ENCODE results near the gene SLC44A1.
"Not testable (repeated sequence)": the region's sequence is repeated elsewhere in the genome, so short reads cannot be mapped to it uniquely, and the experiment has no call there.

The SLC44A1 gene

DNA sequence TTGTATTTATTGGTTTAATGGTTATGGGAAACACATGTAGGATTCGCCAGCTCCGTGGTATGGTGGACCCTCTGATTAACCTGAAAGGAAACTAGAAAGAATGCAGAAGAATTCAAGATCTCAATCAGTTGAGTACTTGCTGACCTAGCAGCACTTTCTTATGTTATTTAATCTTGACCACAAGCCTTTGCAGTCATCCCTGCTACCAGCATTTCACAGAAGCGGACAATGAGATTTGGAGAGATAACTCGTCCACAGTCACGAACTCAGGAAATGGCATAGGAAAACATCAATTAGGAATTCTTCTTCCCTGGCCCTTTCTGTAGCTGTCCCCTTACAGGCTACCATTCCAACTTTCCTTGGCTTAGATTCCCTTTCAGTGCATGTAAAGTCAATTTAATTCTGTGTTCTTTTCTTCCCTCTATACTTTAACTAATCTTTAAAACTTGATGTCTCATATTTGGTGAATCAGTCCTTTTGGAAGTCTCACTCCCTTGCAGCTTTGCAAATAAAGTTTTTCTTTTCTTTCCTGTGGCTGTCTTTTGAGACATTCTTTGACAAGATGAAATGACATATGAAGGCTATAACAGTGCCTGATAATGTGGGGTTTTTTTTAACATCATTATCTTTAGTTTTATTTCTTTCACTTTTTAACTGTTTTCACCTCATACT is 1.3 kb upstream of the SLC44A1 start:
- DNase-seq = no peak

GRCh38 chr9:105244734-105245028 is 230 bp downstream of the SLC44A1 start:
- DNase-seq = no peak

DNA sequence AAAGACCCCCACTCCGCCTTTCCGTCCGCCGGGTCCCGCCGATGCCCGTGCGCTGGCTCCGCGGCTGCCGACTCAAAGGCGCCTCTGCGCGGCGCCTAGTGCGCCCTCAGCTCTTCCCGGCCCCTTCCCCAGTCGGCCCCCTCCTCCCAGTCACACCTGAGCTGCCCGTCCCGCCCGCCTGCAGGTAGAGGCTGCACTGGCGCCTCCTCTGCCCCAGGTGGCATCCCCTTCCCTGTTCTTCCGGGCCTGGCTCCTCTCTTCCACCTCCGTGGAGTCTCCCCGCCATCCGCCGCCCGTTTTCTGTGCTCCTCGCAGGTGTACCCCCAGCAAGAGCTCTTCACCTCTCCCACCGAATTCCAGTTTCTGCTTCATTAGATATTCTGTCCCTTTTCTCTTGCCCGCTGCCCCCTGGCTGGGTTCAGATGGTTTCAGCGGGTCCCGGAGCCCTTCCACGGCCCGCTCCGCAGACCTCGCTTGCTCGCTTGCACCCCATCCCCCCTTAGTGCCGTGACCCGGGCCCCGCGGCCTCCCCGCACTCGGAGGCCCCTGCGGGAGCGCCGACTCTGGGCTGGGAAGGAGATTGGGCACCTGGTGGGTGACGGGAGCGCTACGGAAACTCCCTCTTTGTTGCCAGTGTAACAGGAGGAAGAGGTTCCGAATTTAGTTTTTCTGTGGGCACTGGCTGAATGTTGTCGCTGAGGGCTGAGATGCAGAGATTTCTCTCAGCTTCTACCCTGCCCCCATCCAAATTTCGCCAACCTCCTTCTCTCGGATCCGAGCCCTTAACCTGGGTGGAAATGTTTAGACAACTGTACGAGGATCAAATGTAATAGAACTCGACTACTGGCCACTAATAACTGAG is 809 bp downstream of the SLC44A1 start:
- peak; percentile 48 to 56 for DNase-seq

- no peak for DNase-seq
Observed at GRCh38 chr9:105245891-105246161, 1.4 kb downstream of the SLC44A1 start.

DNA sequence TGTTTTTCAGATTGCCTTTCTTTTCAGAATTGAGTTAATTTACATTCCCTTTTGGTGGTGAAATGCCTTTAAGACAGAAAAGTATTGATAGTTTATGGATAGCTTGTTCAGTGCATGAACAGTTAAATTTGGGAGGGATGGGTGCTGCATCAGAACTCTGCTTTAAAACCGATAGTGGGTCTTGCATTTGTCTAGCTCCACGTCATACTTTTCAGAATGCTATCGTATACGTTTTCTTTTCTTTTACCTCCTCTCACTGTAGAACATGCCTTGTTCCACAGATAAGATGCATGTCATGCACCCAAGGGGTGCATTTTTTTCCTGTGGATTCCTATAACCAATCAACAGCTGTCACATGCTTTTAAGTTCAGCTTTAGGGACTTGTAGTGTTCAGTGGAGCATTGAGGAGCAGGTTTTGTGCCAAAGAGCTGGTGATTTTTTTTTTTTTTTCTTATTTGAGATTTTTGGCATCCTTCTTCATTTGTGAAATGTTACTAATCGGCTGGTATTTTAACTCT is 2.3 kb downstream of the SLC44A1 start:
- DNase-seq = peak in 1 of 2 experiments; percentile 52

- DNase-seq = no peak
Observed at GRCh38 chr9:105248691-105249090, 4.2 kb downstream of the SLC44A1 start.

DNA sequence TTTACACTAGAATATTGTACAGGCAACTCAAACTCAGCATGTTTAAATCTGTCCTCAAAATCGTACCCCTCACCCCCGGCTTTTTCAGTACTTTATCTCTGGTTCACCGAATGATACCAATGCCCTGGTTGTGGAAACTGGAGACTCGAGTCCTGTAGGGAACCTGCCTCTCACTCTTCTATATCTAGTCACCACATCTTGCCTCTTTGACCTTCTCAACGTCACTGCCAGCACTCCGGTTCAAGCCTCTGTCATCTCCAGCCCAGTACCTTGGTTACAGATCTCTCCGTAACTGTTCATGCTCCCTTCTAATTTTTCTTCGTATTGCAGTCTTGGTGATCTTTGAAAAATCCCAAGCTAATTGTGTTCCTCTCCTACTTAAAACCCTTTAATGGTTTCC is 6.7 kb downstream of the SLC44A1 start:
- DNase-seq = no peak

DNA sequence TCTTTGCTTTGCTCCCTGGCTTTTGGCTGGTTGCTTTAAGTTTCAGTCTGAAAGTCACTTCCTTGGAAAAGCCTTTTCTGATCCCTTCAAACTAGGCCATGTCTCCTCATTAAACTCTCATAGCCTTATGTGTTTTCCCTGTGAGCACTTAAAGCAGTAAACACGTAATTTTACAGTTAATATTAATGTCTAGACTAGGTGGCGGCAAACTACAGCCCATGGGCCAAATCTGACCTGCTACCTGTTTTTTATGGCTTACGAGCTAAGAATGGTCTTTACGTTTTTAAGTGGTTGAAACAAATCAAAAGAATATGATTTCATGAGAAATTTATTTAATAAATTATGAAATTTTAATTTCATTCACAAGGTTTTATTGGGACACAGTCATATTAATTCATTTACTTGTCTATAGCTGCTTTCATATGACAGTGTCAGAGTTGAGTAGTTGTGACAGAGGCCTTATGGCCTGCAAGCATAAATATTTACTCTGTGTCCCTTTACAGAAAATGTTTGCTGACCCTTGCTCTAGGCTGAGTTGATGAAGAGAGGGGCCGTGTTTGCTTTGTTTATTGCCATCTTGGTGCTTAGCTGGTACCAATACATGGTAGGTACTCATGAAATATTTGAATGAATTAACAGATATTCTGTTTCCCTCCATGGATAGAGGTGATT is 7.4 kb downstream of the SLC44A1 start:
- DNase-seq = no peak

DNA sequence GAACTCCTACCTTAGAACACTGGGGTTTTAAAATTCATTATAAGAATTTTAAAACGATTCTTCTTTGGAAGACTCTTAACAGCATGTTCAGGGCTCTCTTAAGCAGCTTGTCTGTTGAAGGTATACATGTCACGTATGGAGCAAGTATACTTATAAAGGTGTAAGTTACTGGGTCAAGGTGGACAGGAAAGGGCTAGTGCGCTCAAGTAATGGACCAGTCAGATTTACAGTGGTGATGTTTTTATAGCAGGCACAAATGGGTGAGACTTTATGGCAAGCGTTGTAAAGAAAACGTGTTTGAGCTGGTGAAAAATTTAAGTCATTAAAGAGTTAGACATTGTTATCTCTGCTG is 7.9 kb downstream of the SLC44A1 start:
- DNase-seq = no peak

- no peak for DNase-seq
Observed at GRCh38 chr9:105254226-105254625, 9.8 kb downstream of the SLC44A1 start.

GRCh38 chr9:105255421-105255820 is 11.0 kb downstream of the SLC44A1 start:
- no peak for DNase-seq

- DNase-seq = not testable (repeated sequence)
Observed at GRCh38 chr9:105256569-105256968, 12.1 kb downstream of the SLC44A1 start.

GRCh38 chr9:105257809-105258208 is 13.4 kb downstream of the SLC44A1 start:
- no peak for DNase-seq

DNA sequence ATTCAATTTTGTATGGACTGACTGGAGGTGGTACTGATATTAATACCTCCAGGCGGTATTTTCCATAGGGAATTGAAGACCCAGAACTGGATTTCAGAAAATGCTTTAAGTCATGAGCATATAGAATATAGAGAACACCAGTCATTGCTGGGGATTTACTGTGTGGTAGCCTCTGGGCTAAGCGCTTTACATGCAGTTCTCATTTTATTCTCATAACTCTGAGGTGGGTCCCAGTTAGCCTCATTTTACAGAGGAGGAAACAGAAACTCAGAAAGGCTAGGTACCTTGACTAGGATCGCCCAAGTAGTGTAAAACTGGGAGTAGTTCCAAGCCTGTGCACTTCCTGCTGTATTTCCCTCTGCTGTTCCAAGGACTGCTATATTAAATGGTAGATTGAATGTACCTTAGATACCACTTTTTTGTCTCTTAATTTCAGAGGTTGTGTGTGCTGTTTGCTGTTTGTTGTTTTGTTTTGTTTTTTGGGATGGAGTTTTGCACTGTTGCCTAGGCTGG is 13.8 kb downstream of the SLC44A1 start:
- DNase-seq = no peak

DNA sequence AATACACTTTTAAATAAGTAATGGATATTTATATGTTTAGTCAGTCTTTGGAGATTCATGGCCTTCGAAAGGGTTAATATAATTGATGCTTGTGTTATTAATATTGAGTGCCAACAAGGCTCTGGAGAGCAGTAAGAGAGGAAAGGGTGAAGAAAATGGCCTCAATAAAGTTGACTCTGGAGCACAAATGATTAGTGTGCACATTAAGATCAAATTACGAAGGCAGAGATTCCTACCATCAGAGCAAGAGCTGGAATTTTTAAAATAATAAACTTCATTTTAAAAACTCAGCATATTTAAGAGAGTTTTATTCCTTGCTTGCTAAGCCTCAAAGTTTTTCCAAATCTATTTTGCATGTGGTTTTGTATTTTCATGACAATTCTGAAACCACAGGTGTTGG is 14.8 kb downstream of the SLC44A1 start:
- DNase-seq = no peak

GRCh38 chr9:105259731-105260612 is 15.5 kb downstream of the SLC44A1 start:
- no peak for DNase-seq

- DNase-seq = no peak
Observed at GRCh38 chr9:105262497-105262896, 18.0 kb downstream of the SLC44A1 start.

- no peak for DNase-seq
Observed at GRCh38 chr9:105264380-105264779, 19.9 kb downstream of the SLC44A1 start.

- not testable (repeated sequence) for DNase-seq
Observed at GRCh38 chr9:105268254-105268653, 23.8 kb downstream of the SLC44A1 start.

DNA sequence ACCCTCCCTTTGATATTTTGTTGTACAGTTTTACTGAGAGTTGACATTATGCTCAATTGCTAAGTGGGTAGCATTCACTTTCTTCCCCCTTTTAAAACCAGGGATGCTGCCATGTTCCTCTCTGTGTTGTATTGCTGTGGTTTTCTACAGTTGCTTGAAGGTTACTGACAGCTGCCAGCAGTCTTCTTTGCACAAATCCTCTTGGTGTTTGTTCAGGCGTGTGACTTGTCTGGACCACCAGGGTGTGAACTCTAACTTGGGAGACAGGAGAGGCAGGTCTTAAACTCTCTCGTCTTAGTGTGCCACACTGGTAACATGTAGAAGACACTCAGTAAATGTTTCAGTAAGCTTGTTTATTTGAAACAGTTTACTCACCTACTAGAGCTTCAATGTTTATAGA is 25.1 kb downstream of the SLC44A1 start:
- no peak for DNase-seq

- DNase-seq = peak in 1 of 2 experiments; percentile 43
Observed at GRCh38 chr9:105270711-105271110, 26.3 kb downstream of the SLC44A1 start.

DNA sequence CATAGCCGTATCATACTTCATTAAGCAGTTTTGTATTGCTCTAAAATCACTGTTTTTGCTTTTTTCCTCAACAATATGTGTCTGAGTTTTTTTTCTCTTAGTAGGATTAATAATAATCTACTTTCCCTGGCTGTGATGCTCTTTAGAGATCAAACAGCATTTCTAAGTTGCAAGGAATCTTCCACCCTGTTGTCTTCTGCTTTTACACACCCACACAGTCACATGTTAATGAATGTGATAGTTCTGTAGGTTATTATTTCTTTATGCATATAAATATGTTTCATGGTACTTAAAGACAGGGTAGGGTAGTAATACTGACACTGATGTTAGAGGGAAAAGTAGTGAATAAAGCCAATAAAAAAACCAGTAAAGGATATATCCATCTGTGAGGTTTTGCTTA is 29.3 kb downstream of the SLC44A1 start:
- DNase-seq = no peak

- DNase-seq = no peak
Observed at GRCh38 chr9:105275111-105275510, 30.7 kb downstream of the SLC44A1 start.

All from NCI-H524 (cell line).